Endothelial cell of umbilical vein (primary cell): ENCODE results near the gene TUBGCP3. TPM values are rescaled to one million over a fixed set of nuclear protein-coding genes. Genes with fewer than 3 reads are reported as not detected.

Experiments used
- BruUV-seq: library from RNA; stranded (reverse); fragments of 400-500 nt; replicated peaks from 2 replicates; lab custom pipeline; 2021; lab: Mats Ljungman, UMichigan
- CTCF ChIA-PET: fragments of 300-600, 350-600 bp; sonication (Branson Sonifier 250); formaldehyde crosslinking; loops from one replicate; lab custom pipeline; 2021; ENCODE audit warnings: antibody characterized with exemption, inconsistent platforms; lab: Charles Lee
- POLR2A ChIA-PET: fragments of 300-600, 350-600 bp; sonication (Branson Sonifier 250); formaldehyde crosslinking; loops from one replicate; lab custom pipeline; 2021; ENCODE audit warnings: antibody characterized with exemption, inconsistent platforms; lab: Charles Lee
- DNase-seq: peaks from one replicate; pipeline ENCODE4 v3.0.0-alpha.2; 2011; ENCODE audit warnings: low read depth, low spot score
- FAIRE-seq: peaks from 2 replicates; lab custom pipeline; 2011; peaks lifted over from hg19 to GRCh38; lab: Jason Lieb, UNC
- H2AFZ ChIP-seq: 2 replicates; pipeline ENCODE4 v1.6.0; 2012; ENCODE audit warnings: low read depth, low read length, control low read depth, inconsistent platforms
- H3K27ac ChIP-seq: 2 replicates; pipeline ENCODE4 v1.5.1; 2011; ENCODE audit warnings: low read depth, mild to moderate bottlenecking, control low read depth, low read length, moderate library complexity; ENCODE audit not compliant: insufficient read depth
- H3K27me3 ChIP-seq, 2 experiments: 2 replicates each; pipeline versions ENCODE4 v1.6.0 to v1.6.1; 2011; ENCODE audit warnings: low read length in 2 of 2, mixed read lengths in 1 of 2; ENCODE audit not compliant: control insufficient read depth in 2 of 2, insufficient read depth in 2 of 2
- H3K36me3 ChIP-seq, 2 experiments: 2 replicates in 1 of 2; 3 replicates in 1 of 2; pipeline ENCODE4 v1.5.1; 2011; ENCODE audit warnings: low read length in 2 of 2, mild to moderate bottlenecking in 1 of 2, moderate library complexity in 1 of 2; ENCODE audit not compliant: control insufficient read depth in 2 of 2, insufficient read depth in 2 of 2; ENCODE audit errors: extremely low read depth in 1 of 2
- H3K4me1 ChIP-seq: 3 replicates; pipeline ENCODE4 v1.5.1; 2011; ENCODE audit warnings: mild to moderate bottlenecking, low read length; ENCODE audit not compliant: control insufficient read depth, insufficient read depth; ENCODE audit errors: extremely low read depth
- H3K4me2 ChIP-seq: 2 replicates; pipeline ENCODE4 v1.6.1; 2011; ENCODE audit warnings: low read length, control low read depth, mixed read lengths; ENCODE audit not compliant: insufficient read depth
- H3K4me3 ChIP-seq, 3 experiments: fragments of 200-600 bp in 1 of 3; sonication (generic), shearing (Covaris generic) in 1 of 3; replicated peaks in 1 of 3; 2 replicates each; pipeline ENCODE4 v1.5.1; 2011 to 2016; ENCODE audit warnings: control low read depth in 3 of 3, low read length in 3 of 3, mild to moderate bottlenecking in 2 of 3, inconsistent platforms in 1 of 3, low read depth in 1 of 3, moderate library complexity in 1 of 3; ENCODE audit not compliant: insufficient read depth in 1 of 3
- H3K79me2 ChIP-seq: 2 replicates; pipeline ENCODE4 v1.6.0; 2012; ENCODE audit warnings: low read length, inconsistent platforms; ENCODE audit not compliant: control insufficient read depth, insufficient read depth
- H3K9ac ChIP-seq: replicated peaks from 2 replicates; pipeline ENCODE3; 2011; ENCODE audit warnings: low read length, control low read depth; ENCODE audit not compliant: insufficient read depth; ENCODE audit errors: extremely low read depth
- H3K9me1 ChIP-seq: replicated peaks from 3 replicates; pipeline ENCODE4 v1.6.0; 2011; ENCODE audit warnings: mild to moderate bottlenecking, low read length; ENCODE audit not compliant: control insufficient read depth, insufficient read depth; ENCODE audit errors: extremely low read depth
- H3K9me3 ChIP-seq: replicated peaks from 2 replicates; pipeline ENCODE4 v1.5.1; 2012; ENCODE audit warnings: low read length, inconsistent platforms; ENCODE audit not compliant: control insufficient read depth, insufficient read depth
- H4K20me1 ChIP-seq: replicated peaks from 2 replicates; pipeline ENCODE3; 2011; ENCODE audit warnings: mild to moderate bottlenecking, low read length; ENCODE audit not compliant: control insufficient read depth, insufficient read depth; ENCODE audit errors: extremely low read depth
- EZH2 ChIP-seq: IDR thresholded peaks from 2 replicates; pipeline ENCODE4 v1.6.1; 2012; ENCODE audit warnings: borderline replicate concordance, low read depth, mild to moderate bottlenecking, moderate library complexity, low read length, inconsistent platforms; ENCODE audit not compliant: severe bottlenecking
- FOS ChIP-seq: IDR thresholded peaks from 2 replicates; pipeline ENCODE4 v1.6.1; 2011; ENCODE audit warnings: mild to moderate bottlenecking, low read length, moderate library complexity, borderline replicate concordance; ENCODE audit not compliant: insufficient read depth
- GATA2 ChIP-seq: IDR thresholded peaks from 2 replicates; pipeline ENCODE4 v1.7.0; 2011; ENCODE audit warnings: low read depth, mild to moderate bottlenecking, moderate library complexity, mixed read lengths, low read length; ENCODE audit not compliant: insufficient read length, insufficient read depth
- JUN ChIP-seq: IDR thresholded peaks from 2 replicates; pipeline ENCODE4 v1.6.1; 2011; ENCODE audit warnings: borderline replicate concordance, low read depth; ENCODE audit not compliant: insufficient read length, insufficient read depth
- MYC ChIP-seq: IDR thresholded peaks from one replicate; pipeline ENCODE4 v1.6.1; 2011; ENCODE audit warnings: mild to moderate bottlenecking, low read depth, low read length
- POLR2A ChIP-seq: IDR thresholded peaks from 2 replicates; pipeline ENCODE4 v1.6.1; 2012; ENCODE audit warnings: low read depth, mild to moderate bottlenecking, control low read depth, low read length
- POLR2AphosphoS5 ChIP-seq: IDR thresholded peaks from 2 replicates; pipeline ENCODE4 v1.6.1; 2012; ENCODE audit warnings: low read depth, mild to moderate bottlenecking, control low read depth, low read length, moderate library complexity; ENCODE audit not compliant: insufficient read depth
- dilution Hi-C: fragments of 300-500 bp; cut with MboI; formaldehyde crosslinking; loops from one replicate; pipeline ENCODE4 v1.15.0; 2019; ENCODE audit warnings: low sequenced_read_pairs; ENCODE audit not compliant: extremely low pct_ligation_motif_present
- intact Hi-C: fragments of 100-400 bp; cut with micrococcal nuclease; formaldehyde crosslinking; loops from one replicate; pipeline ENCODE4 v1.10.0; 2022
- polyA plus RNA-seq, 4 experiments: library from polyadenylated mRNA; depleted of rRNA in 3 of 4; stranded (reverse) in 3 of 4; unstranded in 1 of 4; fragments of >200 nt; gene quantifications; 2 replicates each; pipeline versions ENCODE4 v1.2.1 to v1.2.3, GENCODE V29; 2011 to 2012; ENCODE audit warnings: missing spikeins in 1 of 4
- total RNA-seq: library from RNA; stranded (reverse); gene quantifications from 2 replicates; pipeline ENCODE4 v1.2.3, GENCODE V29; 2021
- TF ChIP-seq, protein P1 (sequence below), 2 donors: IDR thresholded peaks; 1 replicate in 1 of 2; 2 replicates in 1 of 2; pipeline ENCODE4 v1.5.1; 2011; ENCODE audit warnings: low read length in 2 of 2, mild to moderate bottlenecking in 2 of 2, moderate library complexity in 2 of 2, control low read depth in 1 of 2, inconsistent platforms in 1 of 2, low read depth in 1 of 2; ENCODE audit not compliant: insufficient read depth in 1 of 2; ENCODE audit errors: extremely low read depth in 1 of 2
- TF ChIP-seq, protein P2 (sequence below): IDR thresholded peaks from 2 replicates; pipeline ENCODE4 v1.6.1; 2011; ENCODE audit not compliant: insufficient read depth, insufficient read length

TUBGCP3 gene
- total and polyA plus RNA-seq, 2 donors (not counting 3 experiments of a cell fraction or from before 2014, with no cell fraction given): 36.4 to 47.7 TPM

DNA sequence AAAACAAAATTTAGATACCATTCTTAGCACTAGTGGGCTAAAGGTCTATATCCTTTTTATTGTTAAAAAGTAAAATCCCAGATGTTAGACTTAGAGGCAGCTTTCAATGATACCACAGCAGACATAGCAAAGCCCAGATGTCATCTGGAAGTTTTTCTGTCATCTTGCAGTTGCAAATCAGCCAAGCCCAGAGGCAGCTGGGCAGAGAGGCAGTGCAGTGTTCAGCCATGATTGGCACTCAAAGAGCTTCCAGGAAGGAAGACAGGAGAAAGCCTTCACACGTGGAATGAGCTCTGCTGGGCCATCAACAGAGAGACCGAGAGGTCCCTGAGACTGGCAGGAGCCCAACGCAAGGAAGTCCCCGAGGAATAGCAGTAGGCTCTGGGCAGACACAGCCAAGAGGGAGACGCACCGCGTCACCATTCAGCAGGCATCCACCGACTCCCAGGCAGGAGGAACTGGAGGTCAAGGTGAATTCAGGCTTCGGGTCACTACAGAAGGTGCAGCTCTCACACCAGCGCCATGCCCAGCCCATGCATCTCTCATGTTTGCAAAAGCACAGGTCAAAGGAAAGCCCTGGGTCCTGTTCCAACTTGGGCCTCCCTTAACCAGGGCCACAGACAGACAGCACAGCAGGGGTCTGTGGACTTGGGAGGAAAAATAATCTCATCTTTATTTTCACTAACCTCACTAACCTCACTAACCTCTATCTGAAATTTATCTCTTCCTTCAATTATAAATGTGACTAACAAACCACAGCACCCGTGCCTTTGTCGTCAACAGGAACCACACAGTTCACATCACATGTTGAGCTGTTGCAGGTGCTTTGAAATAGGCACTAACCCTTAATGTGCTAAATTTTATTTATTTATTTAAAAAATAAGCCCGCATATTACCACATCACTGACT lies 54.9 kb downstream of the TUBGCP3 start:
- Histone ChIP-seq H3K79me2 (no peaks in the 10 kb centered on the region), H3K9ac (no peak overlapping the region), H3K27ac (no peak overlapping the region), H3K36me3 (no peaks in the 10 kb centered on the region), H3K27me3 (no peaks in the 10 kb centered on the region), H3K4me3 (no peak overlapping the region), H3K4me2 (no peak overlapping the region), H3K4me1 (no peaks in the 10 kb centered on the region), H3K9me1 (no peaks in the 10 kb centered on the region), H4K20me1 (no peaks in the 10 kb centered on the region), H3K9me3 (no peaks in the 10 kb centered on the region), H2AFZ (no peak overlapping the region)
- DNase-seq (no peak), FAIRE-seq (no peak)
- dilution Hi-C loops: no loop called here
- intact Hi-C loops: no loop called here
- ChIA-PET POLR2A (no interaction called here), CTCF (interaction anchor here (1.1 kb wide), 1 partner anchor 9 kb away, joined by 3 read pairs; no protein-coding TSS in a partner anchor)
- no TSS peak for BruUV-seq
- TF ChIP-seq POLR2A (no peak), GATA2 (no peak), MYC (no peak), JUN (no peak), POLR2AphosphoS5 (no peak), FOS (no peak), EZH2 (no peak)
- TF ChIP-seq, protein P1, sequence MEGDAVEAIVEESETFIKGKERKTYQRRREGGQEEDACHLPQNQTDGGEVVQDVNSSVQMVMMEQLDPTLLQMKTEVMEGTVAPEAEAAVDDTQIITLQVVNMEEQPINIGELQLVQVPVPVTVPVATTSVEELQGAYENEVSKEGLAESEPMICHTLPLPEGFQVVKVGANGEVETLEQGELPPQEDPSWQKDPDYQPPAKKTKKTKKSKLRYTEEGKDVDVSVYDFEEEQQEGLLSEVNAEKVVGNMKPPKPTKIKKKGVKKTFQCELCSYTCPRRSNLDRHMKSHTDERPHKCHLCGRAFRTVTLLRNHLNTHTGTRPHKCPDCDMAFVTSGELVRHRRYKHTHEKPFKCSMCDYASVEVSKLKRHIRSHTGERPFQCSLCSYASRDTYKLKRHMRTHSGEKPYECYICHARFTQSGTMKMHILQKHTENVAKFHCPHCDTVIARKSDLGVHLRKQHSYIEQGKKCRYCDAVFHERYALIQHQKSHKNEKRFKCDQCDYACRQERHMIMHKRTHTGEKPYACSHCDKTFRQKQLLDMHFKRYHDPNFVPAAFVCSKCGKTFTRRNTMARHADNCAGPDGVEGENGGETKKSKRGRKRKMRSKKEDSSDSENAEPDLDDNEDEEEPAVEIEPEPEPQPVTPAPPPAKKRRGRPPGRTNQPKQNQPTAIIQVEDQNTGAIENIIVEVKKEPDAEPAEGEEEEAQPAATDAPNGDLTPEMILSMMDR (IDR thresholded peaks at IDR 0.05; ENCODE audit: extremely low read depth in 1 of 2, insufficient read depth in 1 of 2, low read depth in 1 of 2, low read length in 2 of 2): no peak
- TF ChIP-seq, protein P2, sequence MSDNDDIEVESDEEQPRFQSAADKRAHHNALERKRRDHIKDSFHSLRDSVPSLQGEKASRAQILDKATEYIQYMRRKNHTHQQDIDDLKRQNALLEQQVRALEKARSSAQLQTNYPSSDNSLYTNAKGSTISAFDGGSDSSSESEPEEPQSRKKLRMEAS: no peak
